ENCODE results near the gene JMJD7. TPM values are rescaled to one million over a fixed set of nuclear protein-coding genes. Genes with fewer than 3 reads are reported as not detected.

The JMJD7 gene
- total RNA-seq, 1 experiment from 2014 or later: 16.2 TPM

DNA sequence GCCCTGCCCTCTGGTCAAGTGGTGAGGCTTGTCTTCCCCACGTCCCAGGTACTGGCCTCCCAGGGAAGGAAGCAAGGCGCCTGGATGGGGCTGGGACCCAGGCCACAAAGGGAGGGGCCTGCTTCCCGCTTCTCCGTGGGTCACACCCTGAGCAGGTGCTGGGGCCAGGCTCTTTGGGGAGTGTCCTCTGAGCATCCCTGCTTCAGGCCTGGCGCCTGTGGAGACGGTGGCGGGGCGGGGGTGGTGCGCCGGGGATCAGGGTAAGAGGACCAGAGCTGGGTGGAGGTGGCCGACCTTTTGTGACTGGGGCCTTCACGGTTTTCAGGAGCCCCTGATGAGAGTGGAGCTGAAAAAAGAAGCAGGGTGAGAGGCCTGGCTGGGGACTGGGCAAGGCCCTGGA, 14.3 kb downstream of the JMJD7 start:
- DNase-seq (ENCODE audit: low spot score): no peak

- DNase-seq (ENCODE audit: low spot score): no peak
These were observed 15.7 kb downstream of the JMJD7 start for GRCh38 chr15:41843571-41843970.

DNA sequence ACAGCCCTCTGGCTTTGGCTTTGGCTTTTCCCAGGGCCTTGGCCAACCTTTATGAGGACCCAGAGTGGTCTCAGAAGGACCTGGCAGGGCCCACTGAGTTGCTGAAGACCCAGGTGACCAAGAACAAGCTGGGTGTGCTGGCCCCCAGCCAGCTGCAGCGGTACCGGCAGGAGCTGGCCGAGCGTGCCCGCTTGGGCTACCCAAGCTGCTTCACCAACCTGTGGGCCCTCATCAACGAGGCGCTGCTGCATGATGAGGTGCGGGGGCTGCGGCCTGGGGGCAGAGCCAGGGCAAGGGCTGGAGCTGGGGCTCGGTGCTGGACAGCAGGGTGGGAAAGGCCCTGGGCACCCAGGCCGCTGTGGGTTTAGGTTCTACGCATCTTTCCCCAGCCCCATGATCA, 16.9 kb downstream of the JMJD7 start:
- no peak for DNase-seq (ENCODE audit: low spot score)

DNA sequence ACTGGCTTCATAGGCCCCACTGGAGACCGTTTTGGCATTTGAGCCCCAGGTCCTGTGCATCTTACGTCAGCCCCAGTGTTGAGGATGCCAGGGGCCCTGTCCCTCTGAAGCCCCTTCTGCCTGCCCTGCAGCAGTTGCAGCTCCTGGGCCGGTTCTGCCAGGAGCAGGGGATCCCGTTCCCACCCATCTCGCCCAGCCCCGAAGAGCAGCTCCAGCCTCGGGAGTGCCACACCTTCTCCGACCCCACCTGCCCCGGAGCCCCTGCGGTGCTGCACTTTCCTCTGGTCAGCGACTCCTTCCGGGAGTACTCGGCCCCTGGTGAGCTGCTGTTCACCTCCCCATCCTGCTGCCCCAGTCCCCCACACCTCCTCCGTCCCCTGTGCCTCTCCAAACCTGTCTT, 19.3 kb downstream of the JMJD7 start:
- DNase-seq (ENCODE audit: low spot score): no peak

DNA sequence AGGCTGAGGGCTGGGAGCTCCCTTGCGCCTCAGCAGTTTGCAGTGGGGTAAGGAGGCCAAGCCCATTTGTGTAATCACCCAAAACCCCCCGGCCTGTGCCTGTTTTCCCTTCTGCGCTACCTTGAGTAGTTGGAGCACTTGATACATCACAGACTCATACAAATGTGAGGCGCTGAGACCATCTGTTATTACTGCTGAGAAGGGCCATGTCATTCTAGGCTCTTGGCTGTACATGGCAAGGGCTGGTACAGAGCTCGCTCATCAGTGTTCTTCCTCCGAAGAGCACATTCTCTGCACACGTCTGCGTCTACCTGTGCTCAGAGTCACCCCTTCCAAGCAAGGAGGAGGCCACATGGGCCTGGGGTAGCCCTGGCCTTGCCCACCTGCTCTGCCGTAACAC, 20.1 kb downstream of the JMJD7 start:
- DNase-seq (ENCODE audit: low spot score): no peak

DNA sequence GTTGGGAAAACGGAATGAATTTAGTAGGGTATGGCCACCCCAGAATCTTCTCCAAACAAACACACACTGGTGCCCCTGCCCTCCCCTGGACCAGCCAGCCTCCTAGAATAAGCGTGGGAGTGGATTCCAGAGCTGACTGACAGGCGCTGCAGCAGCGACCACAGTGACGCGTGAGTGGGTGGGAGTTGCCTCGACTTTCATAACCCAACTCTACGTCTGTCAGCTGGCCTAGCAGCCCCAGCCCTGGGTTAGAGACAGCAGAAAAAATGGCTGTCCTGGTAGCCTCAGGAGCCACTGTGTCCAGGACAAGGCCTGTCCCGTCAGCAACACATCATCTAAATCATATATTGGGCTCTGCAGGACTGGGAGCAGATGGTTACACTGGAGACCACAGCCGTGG, 20.7 kb downstream of the JMJD7 start:
- DNase-seq (ENCODE audit: low spot score): no peak

GRCh38 chr15:41849204-41849603, 21.3 kb downstream of the JMJD7 start:
- DNase-seq (ENCODE audit: low spot score): no peak

GRCh38 chr15:41849861-41850260, 22.0 kb downstream of the JMJD7 start:
- DNase-seq (ENCODE audit: low spot score): no peak

GRCh38 chr15:41850482-41851166, 22.7 kb downstream of the JMJD7 start:
- DNase-seq (ENCODE audit: low spot score): no peak

DNA sequence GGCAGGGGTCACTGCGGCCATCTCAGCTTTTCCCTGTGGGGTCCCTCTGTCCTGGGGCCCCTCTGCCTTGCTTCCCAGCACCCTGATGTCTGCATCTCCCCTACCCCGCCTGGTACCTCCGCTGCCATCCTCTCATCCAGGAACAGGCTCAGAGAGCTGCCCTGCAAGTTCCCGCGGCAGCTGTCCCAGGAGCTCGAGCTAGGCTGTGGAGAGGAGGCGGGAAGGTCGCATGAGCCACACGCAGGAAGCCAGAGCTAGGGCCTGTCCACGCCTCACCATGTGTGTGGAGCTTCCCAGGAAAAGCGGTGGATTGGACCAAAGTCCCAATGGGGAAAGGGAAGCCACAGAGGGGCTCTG, 23.3 kb downstream of the JMJD7 start:
- DNase-seq (ENCODE audit: low spot score): no peak

GRCh38 chr15:41851755-41852370, 24.0 kb downstream of the JMJD7 start:
- DNase-seq (ENCODE audit: low spot score): no peak

GRCh38 chr15:41852736-41853590, 25.1 kb downstream of the JMJD7 start:
- no peak for DNase-seq (ENCODE audit: low spot score)

DNA sequence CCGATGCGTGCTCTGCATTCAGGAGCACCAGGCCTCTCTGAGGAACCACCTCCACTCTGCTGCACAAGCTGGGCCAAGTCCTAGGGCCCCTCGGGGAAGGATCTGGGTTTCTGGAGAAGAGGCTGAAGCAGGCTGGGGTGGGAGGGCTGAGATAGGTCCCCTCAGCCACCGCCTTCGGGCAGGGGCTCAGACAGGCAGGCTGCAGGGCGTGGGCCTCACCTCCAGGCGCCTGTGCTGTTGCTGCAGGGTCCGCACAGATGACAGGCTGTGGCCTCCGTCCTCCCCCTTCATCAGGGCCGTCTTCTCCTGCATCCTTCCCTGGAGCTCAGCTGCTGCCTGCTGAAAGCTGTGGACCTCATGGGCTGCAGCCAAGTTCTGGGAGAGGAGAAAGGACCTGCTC, 25.9 kb downstream of the JMJD7 start:
- DNase-seq (ENCODE audit: low spot score): no peak

- DNase-seq (ENCODE audit: low spot score): no peak
These were observed 26.6 kb downstream of the JMJD7 start for GRCh38 chr15:41854443-41854842.

DNA sequence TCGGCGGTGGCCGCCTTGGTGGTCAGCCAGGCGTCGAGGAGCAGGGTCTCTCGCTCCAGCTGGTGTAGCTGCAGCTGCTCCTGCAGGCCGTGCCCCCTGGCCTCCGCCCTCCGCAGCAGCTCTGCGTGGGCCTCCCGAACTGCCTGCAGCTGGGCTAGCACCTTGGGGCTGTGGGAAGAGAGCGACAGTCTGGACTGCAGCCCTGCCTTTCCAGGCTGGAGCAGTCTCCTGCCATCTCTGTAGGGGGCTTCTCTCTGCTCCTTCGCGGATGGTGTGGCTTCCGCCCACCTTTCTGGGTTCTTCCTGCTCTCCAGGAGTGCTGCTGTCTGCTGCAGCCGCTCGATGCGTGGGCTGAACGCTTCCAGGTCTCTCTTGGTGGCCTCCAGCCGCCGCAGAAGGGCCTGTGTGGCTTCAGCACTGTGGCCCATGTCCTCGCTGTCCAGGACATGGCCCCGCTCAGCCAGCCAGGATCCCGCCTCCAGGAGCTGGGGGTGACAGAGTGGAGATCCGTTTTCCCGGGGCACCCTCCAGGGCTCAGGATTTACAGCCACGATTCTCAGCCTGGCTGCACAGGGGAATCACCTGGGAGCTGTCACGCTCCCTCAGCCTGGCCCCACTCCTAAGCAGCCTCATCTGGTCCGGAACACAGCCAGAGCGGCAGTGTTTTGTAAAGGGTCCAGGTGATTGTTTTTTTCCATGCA, 27.5 kb downstream of the JMJD7 start:
- no peak for DNase-seq (ENCODE audit: low spot score)

- DNase-seq (ENCODE audit: low spot score): no peak
These were observed 28.4 kb downstream of the JMJD7 start for GRCh38 chr15:41856262-41856661.

DNA sequence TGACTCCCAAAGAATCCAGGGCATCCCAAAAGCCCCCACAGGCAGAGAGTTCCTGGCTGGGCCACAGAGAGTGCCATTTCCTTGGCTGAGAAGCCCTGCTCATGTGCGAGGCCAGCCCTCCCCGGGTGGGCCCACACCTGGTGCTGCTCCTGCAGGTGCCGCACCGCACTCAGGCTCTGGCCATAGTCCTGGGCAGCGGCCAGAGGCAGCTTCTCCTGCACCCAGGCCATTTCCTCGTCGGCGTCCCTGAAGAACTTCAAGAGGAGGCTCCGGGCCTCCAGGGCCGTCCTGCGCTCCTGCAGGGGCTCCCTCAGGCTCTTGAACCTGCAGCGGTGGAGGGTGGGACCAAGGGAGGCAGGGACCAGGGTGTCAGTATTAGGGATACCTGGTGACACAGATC, 28.8 kb downstream of the JMJD7 start:
- no peak for DNase-seq (ENCODE audit: low spot score)

GRCh38 chr15:41857316-41857715, 29.4 kb downstream of the JMJD7 start:
- no peak for DNase-seq (ENCODE audit: low spot score)

DNA sequence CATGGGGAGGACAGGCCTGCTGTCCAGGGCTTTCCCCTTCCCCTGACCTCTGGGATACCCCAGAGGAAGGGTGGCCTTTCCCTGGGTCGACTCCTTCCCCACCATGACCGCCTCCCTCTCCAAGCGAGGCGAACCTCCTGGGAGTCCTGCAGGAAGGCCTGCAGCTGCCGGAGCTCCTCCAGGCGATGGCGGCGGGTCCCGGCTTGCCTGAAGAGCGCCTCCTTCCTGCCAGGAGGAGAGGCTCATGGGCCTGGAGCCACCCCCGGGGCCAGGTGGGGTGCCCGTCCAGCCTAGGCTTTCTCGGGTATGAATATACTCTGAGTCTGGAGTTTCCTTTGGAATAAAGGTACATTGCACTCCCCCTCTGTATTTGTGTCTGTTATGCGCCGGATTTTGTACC, 30.9 kb downstream of the JMJD7 start:
- no peak for DNase-seq (ENCODE audit: low spot score)

- no peak for DNase-seq (ENCODE audit: low spot score)
These were observed 32.3 kb downstream of the JMJD7 start for GRCh38 chr15:41860049-41860828.

GRCh38 chr15:41861736-41862356, 34.0 kb downstream of the JMJD7 start:
- no peak for DNase-seq (ENCODE audit: low spot score)
